Subcutaneous abdominal adipose tissue (tissue), 5 donors: ENCODE results near the gene STARD7.

Experiments used
- H3K27ac ChIP-seq: one replicate; pipeline ENCODE4 v1.7.0; 2013; ENCODE audit warnings: low read depth, mild to moderate bottlenecking, inconsistent platforms, low read length, moderate library complexity
- H3K27me3 ChIP-seq, 5 donors: one replicate each; pipeline ENCODE4 v1.7.0; 2013; ENCODE audit warnings: low read length in 5 of 5, inconsistent platforms in 1 of 5; ENCODE audit not compliant: control insufficient read depth in 5 of 5, insufficient read depth in 4 of 5
- H3K36me3 ChIP-seq, 5 donors: one replicate each; pipeline ENCODE4 v1.7.0; 2013; ENCODE audit warnings: low read length in 5 of 5; ENCODE audit not compliant: control insufficient read depth in 5 of 5, insufficient read depth in 5 of 5
- H3K4me1 ChIP-seq, 5 donors: one replicate each; pipeline ENCODE4 v1.7.0; 2013; ENCODE audit warnings: low read length in 5 of 5, mild to moderate bottlenecking in 3 of 5, moderate library complexity in 1 of 5; ENCODE audit not compliant: control insufficient read depth in 5 of 5, insufficient read depth in 5 of 5
- H3K4me3 ChIP-seq, 5 donors: one replicate each; pipeline ENCODE4 v1.7.0; 2013; ENCODE audit warnings: low read length in 5 of 5, low read depth in 1 of 5
- H3K9ac ChIP-seq, 5 donors: one replicate each; pipeline ENCODE4 v1.7.0; 2013; ENCODE audit warnings: low read length in 5 of 5, mild to moderate bottlenecking in 4 of 5, moderate library complexity in 3 of 5
- H3K9me3 ChIP-seq, 5 donors: one replicate each; pipeline ENCODE4 v1.7.0; 2013; ENCODE audit warnings: low read length in 5 of 5; ENCODE audit not compliant: control insufficient read depth in 5 of 5
- donor health status: healthy.
- donor health status: healthy.
- donor health status: healthy.
- donor health status: healthy.
- donor health status: healthy.

The STARD7 gene

DNA sequence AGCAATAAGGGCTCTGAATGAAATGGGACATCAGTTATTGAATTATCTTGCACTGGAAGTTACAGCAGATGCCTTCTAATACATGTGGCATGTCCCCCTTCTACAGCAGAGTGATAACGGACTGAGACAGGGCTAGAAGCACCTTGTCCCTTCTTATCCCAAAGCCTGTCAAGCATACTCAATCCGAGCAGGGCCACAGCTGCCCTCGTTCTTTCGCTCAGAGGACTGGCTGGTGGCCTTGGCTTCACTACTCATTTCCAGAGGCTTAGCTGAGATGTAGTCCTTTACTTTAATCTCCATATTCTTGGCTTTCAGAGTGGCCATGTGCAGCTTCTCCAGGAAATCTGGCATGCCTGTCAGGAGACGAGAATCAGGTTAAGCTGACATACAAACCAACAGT lies 22.1 kb downstream of the STARD7 start:
- Histone ChIP-seq H3K4me1 (peaks cover 0 to 7% (median 0%) of the 10 kb centered on the region in 5 donors), H3K27me3 (no peaks in the 10 kb centered on the region), H3K9ac (no peak overlapping the region), H3K36me3 (peaks cover 26 to 63% (median 57%) of the 10 kb centered on the region in 5 donors), H3K27ac (no peak overlapping the region), H3K4me3 (no peak overlapping the region), H3K9me3 (no peaks in the 10 kb centered on the region)

DNA sequence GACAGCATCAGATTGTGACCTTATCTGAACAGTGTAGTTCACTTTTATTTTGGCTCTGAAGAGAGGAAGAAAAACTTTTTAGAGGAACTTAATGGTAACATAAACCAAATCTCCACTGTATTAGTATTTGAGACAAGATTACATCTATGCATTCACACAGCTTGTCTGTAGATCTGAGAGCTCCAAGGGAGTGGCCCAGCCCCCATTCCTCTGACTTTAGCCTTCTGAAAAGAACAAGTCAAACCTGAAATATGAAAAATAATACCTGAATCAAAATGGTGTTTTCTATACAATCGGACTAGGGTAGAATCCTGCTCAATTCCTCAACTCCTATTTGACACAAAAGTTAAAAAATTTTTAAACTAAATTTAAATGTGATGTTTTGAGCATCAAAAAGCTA lies 23.1 kb downstream of the STARD7 start:
- Histone ChIP-seq H3K9me3 (no peaks in the 10 kb centered on the region), H3K27ac (no peak overlapping the region), H3K9ac (no peak overlapping the region), H3K27me3 (no peaks in the 10 kb centered on the region), H3K36me3 (peaks cover 20 to 53% (median 48%) of the 10 kb centered on the region in 5 donors), H3K4me1 (peaks cover 0 to 7% (median 0%) of the 10 kb centered on the region in 5 donors), H3K4me3 (no peak overlapping the region)

DNA sequence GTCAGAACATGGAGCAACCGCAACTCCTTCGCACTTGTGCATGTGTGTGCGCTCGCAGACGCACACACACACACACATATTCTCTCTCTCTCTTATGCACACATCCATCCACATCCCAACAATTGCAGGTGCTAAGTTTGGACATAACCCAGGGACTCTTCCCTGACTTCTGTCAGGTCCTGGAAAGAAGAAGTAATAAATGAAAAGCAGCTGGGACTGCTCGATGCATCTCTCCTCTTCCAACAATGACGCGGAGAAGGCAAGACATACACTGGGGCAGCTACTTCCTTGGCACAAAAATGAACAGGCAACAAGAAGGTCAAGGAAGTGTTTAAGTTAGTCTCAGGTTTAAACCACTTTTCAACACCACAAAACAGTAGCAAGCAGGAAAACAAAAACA lies 23.6 kb downstream of the STARD7 start:
- Histone ChIP-seq H3K4me3 (no peak overlapping the region), H3K36me3 (peaks cover 20 to 47% (median 44%) of the 10 kb centered on the region in 5 donors), H3K27me3 (no peaks in the 10 kb centered on the region), H3K4me1 (peaks cover 0 to 7% (median 3%) of the 10 kb centered on the region in 5 donors), H3K9ac (no peak overlapping the region), H3K27ac (no peak overlapping the region), H3K9me3 (no peaks in the 10 kb centered on the region)

DNA sequence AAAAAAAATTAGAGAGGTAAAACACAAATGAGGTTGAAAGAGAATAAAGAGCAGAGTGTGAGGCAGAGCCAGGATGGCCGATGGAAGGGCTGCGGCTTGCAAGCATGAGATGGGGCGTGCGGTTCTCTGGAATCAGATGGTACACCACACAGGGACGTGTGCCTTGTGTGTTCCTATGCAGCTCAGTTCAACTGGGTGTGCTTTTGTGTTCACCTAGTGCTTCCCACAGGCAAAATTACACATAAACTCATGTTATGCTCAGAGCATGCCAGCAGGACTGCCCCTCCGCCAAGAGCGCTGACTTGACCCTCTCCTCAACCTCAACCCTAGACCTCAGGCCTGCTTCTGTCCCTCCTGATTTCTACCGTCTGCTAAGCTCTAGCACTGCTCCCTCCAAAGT lies 24.4 kb downstream of the STARD7 start:
- Histone ChIP-seq H3K4me3 (no peak overlapping the region), H3K9me3 (no peaks in the 10 kb centered on the region), H3K27me3 (no peaks in the 10 kb centered on the region), H3K27ac (no peak overlapping the region), H3K9ac (no peak overlapping the region), H3K4me1 (peaks cover 0 to 7% (median 3%) of the 10 kb centered on the region in 5 donors), H3K36me3 (peaks cover 20 to 43% (median 41%) of the 10 kb centered on the region in 5 donors)

DNA sequence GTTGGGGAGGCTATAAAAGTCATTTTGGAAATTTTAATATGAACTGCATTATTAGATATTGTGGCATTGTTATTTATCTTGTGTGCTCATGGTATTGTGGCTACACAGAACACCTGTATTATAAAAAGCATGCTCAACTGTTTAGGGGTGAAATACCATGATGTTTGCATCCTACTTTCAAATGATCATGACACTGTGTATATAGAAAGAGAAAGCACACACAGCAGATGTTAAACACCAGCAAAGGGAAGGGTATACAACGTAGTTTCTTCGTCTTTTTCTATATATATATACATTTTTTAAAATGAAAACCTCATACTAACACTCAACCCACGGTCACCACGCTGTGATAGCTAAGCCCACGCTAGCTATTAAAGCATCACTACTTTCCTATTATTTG lies 27.1 kb downstream of the STARD7 start:
- no peaks in the 10 kb centered on the region for H3K27me3 ChIP-seq
- H3K9me3 ChIP-seq, result no peaks in the 10 kb centered on the region
- H3K27ac ChIP-seq, result no peak overlapping the region
- H3K9ac ChIP-seq, result no peak overlapping the region
- H3K4me1 ChIP-seq, result peaks cover 0 to 3% (median 1%) of the 10 kb centered on the region in 5 donors
- no peak overlapping the region for H3K4me3 ChIP-seq
- H3K36me3 ChIP-seq, result peaks cover 13 to 27% (median 27%) of the 10 kb centered on the region in 5 donors

DNA sequence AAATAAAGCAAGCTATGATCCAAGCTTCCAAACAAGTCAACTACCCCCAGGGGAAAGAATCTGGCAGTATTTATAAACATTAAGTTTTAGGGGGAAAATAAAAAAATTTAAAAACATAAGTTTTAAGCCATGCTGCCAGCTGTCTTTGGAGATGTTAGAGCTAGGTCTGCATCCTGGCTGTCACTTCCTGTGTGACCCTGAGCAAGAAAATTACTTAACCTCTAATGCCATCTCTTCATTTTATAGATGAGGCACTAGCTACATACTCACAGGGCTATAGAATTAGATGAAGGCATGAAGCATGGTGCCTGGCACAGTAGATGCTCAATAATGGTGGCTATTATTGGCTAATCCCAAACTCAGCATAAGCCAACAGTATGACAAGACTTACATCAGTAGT lies 28.1 kb downstream of the STARD7 start:
- Histone ChIP-seq H3K27ac (no peak overlapping the region), H3K9me3 (no peaks in the 10 kb centered on the region)

DNA sequence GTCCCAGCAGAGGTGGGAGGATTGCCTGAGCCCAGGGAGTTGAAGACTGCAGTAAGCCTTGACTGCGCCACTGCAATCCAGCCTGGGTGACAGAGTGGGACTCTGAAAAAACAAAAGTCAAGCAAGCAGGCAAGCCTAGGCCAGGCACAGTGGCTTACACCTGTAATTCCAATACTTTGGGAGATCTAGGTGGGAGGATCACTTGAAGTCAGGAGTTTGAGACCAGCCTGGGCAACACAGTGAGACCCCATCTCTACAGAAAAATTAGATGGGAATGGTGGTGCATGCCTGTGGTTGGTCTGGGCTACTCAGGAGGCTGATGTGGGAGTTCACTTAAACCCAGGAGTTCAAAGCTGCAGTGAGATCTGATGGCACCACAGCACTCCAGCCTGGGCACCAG lies 28.6 kb downstream of the STARD7 start:
- no peaks in the 10 kb centered on the region for H3K9me3 ChIP-seq
- H3K36me3 ChIP-seq, result peaks cover under 1 to 12% (median 11%) of the 10 kb centered on the region in 5 donors
- H3K27ac ChIP-seq, result no peak overlapping the region
- H3K4me1 ChIP-seq, result peaks cover 0 to 3% (median 0%) of the 10 kb centered on the region in 5 donors
- no peak overlapping the region for H3K4me3 ChIP-seq
- no peaks in the 10 kb centered on the region for H3K27me3 ChIP-seq
- H3K9ac ChIP-seq, result no peak overlapping the region

More for the DNA sequence above, 28.1 kb downstream of the STARD7 start:
- Histone ChIP-seq H3K9ac (no peak overlapping the region), H3K27me3 (no peaks in the 10 kb centered on the region), H3K4me3 (no peak overlapping the region), H3K4me1 (peaks cover 0 to 3% (median 0%) of the 10 kb centered on the region in 5 donors), H3K36me3 (peaks cover 6 to 17% (median 17%) of the 10 kb centered on the region in 5 donors)

DNA sequence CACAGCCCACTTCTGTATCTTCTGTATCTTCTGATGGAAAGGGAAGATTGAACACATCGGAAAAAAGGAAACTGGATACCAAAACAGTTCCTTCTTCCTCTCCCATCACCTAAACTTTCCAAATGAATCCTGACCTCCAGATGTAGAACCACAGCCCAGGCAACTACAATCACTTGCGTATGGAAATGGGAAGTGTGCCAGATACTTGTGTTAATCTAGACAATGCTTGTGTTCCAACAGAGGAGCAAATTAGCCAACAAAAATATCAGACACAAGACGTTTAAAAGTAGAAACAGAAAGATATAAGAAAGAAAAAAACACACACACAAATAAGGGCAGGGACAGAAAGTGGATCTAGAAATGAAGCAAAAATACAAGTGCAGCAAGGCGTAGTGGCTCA lies 32.0 kb downstream of the STARD7 start:
- Histone ChIP-seq H3K9ac (no peak overlapping the region), H3K36me3 (no peaks in the 10 kb centered on the region), H3K4me3 (no peak overlapping the region), H3K9me3 (no peaks in the 10 kb centered on the region), H3K27ac (no peak overlapping the region), H3K4me1 (peaks cover 0 to 6% (median 0%) of the 10 kb centered on the region in 5 donors), H3K27me3 (no peaks in the 10 kb centered on the region)

DNA sequence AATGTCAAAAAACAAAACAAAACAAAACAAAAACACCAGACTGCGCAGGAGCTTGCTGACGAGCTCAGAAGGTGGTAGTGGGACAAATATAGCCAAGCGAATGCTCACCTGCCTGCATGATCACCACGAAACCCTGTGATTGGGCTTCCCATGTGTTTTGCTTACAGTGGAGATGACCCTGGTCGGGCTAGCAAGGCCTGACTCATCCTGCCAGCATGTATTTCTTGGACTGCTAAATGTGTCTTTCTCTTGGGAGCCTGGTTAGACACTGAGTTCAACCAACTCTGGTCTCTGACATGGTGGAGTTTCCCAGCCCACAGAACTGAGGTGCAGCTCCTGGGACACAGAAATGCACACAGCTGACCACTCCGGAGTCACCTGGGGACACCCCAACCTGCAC lies 32.7 kb downstream of the STARD7 start:
- Histone ChIP-seq H3K9me3 (no peaks in the 10 kb centered on the region), H3K4me1 (peaks cover 0 to 6% (median 0%) of the 10 kb centered on the region in 5 donors), H3K27ac (no peak overlapping the region), H3K9ac (no peak overlapping the region), H3K4me3 (no peak overlapping the region), H3K36me3 (no peaks in the 10 kb centered on the region), H3K27me3 (no peaks in the 10 kb centered on the region)

DNA sequence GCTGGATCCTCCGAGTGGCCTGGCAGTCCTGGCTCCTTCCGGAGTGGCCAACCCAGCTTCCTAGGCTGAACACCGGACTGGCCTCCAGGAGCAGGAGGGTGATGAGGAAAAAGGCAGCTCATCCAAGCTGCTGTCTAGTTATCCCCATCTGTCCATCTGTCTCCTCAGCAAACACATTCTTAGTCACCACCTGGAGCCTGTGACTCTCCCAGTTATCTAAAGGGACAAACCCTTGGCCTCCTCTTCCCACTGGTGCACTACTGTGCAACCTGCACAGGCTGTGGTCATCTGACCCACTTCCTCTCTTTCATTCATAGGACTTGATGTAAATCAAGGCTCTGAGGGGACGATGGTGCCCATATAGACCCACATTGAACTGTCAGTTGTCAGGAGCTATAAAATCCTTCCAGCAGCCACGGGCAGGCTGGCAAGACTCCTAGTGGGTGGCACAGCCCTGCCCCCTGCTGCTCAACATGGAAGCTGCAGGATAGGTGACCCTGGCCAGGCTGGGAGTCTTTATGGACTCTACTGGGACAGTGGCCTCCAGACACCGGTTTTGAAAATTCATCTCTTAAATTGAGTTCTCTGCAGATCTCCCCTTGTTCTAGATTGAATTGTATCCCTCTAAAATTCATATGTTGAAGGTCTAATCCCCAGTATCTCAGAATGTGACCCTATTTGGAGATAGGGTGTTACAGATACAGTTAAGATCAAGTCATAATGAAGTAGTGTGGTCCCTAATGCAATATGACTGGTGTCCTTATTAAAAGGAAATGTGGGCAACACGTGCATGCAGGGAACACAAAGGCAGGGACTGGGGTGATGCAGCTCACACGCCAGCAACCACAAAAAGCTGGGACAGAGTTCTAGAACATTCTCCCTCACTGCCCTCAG lies 34.1 kb downstream of the STARD7 start:
- H3K27ac ChIP-seq, result no peak overlapping the region
- H3K27me3 ChIP-seq, result no peaks in the 10 kb centered on the region
- H3K9me3 ChIP-seq, result peaks cover 0 to 4% (median 0%) of the 10 kb centered on the region in 5 donors
- H3K4me3 ChIP-seq, result no peak overlapping the region
- H3K36me3 ChIP-seq, result no peaks in the 10 kb centered on the region
- H3K9ac ChIP-seq, result no peak overlapping the region
- peaks cover 0 to 3% (median 0%) of the 10 kb centered on the region in 5 donors for H3K4me1 ChIP-seq
